ENCODE results near the gene OR2AG1. TPM values are rescaled to one million over a fixed set of nuclear protein-coding genes. Genes with fewer than 3 reads are reported as not detected.

Gene OR2AG1
- total RNA-seq, 1 experiment from 2014 or later = not detected

Other genes with a start within 250 kb of the OR2AG1 start
- gene RRP8, start 179.4 kb upstream of the OR2AG1 start, total RNA-seq (2021; ENCODE audit: unreplicated experiment) = 23.1 TPM
- gene ILK, start 179.2 kb upstream of the OR2AG1 start, total RNA-seq (2021; ENCODE audit: unreplicated experiment) = 204 TPM
- gene TAF10, start 170.8 kb upstream of the OR2AG1 start, total RNA-seq (2021; ENCODE audit: unreplicated experiment) = 387 TPM
- 200 TPM for gene TPP1, start 163.6 kb upstream of the OR2AG1 start, total RNA-seq (2021; ENCODE audit: unreplicated experiment)
- gene DCHS1, start 127.2 kb upstream of the OR2AG1 start, total RNA-seq (2021; ENCODE audit: unreplicated experiment) = 2.2 TPM
- gene MRPL17, start 99.7 kb upstream of the OR2AG1 start, total RNA-seq (2021; ENCODE audit: unreplicated experiment) = 115 TPM
- gene OR2AG2, start 11.0 kb upstream of the OR2AG1 start, total RNA-seq (2021; ENCODE audit: unreplicated experiment) = 0.18 TPM
- gene OR6A2, start 16.7 kb downstream of the OR2AG1 start, total RNA-seq (2021; ENCODE audit: unreplicated experiment) = 0.15 TPM
- not detected for gene OR10A5, start 62.7 kb downstream of the OR2AG1 start, total RNA-seq (2021; ENCODE audit: unreplicated experiment)
- not detected for gene OR10A2, start 80.0 kb downstream of the OR2AG1 start, total RNA-seq (2021; ENCODE audit: unreplicated experiment)
- gene OR10A4, start 93.6 kb downstream of the OR2AG1 start, total RNA-seq (2021; ENCODE audit: unreplicated experiment) = not detected
- 0.49 TPM for gene OR2D2, start 109.5 kb downstream of the OR2AG1 start, total RNA-seq (2021; ENCODE audit: unreplicated experiment)
- gene OR2D3, start 138.0 kb downstream of the OR2AG1 start, total RNA-seq (2021; ENCODE audit: unreplicated experiment) = not detected
- gene ZNF215, start 143.4 kb downstream of the OR2AG1 start, total RNA-seq (2021; ENCODE audit: unreplicated experiment) = 12.8 TPM
- 3.0 TPM for gene ZNF214, start 237.3 kb downstream of the OR2AG1 start, total RNA-seq (2021; ENCODE audit: unreplicated experiment)
- gene NLRP14, start 237.5 kb downstream of the OR2AG1 start, total RNA-seq (2021; ENCODE audit: unreplicated experiment) = 0.08 TPM